ENCODE data around the gene POLR2L. TPM values are rescaled to one million over a fixed set of nuclear protein-coding genes. Genes with fewer than 3 reads are reported as not detected.

POLR2L gene
- total and polyA plus RNA-seq, 2 experiments from 2014 or later = 113 to 804 TPM

DNA sequence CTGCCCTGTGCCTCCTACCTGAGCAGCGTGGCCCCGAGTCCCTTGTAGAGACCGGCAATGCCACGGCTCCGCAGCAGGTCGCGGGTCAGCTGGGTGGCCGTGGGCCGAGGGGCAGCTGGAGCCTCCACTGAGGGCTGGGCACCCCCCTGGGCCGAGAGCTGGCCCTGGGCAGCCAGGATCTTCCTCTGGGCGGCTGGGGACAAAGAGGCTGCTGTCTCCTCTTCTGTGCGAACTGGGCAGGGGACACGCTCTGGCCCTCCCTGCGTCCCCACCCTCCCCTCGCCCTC is 49.9 kb downstream of the POLR2L start:
- H3K27ac ChIP-seq = no peak overlapping the region
- no peaks in the 10 kb centered on the region for H3K9me3 ChIP-seq (ENCODE audit: low read depth)
- H4K20me1 ChIP-seq (ENCODE audit: insufficient read depth) = no peaks in the 10 kb centered on the region
- no peak for DNase-seq
- no peak overlapping the region for H3K9ac ChIP-seq
- no peaks in the 10 kb centered on the region; the same call in 1 of the 2 replicates for H3K36me3 ChIP-seq (ENCODE audit: low read depth)
- TF ChIP-seq EZH2phosphoT487 (IDR thresholded peaks at IDR 0.05; ENCODE audit: insufficient read depth, low read depth) = no peak
- TF ChIP-seq EZH2 (IDR thresholded peaks at IDR 0.05; ENCODE audit: insufficient read depth, poor library complexity, severe bottlenecking) = no peak
- no peak overlapping the region for H3K4me3 ChIP-seq
- H3K27me3 ChIP-seq (replicated peaks; ENCODE audit: insufficient read depth) = no peaks in the 10 kb centered on the region
- H3F3A ChIP-seq (ENCODE audit: insufficient read depth) = peaks cover 8% of the 10 kb centered on the region; the same call in 1 of the 2 replicates
- H3K79me2 ChIP-seq (ENCODE audit: insufficient read depth) = peaks cover 12% of the 10 kb centered on the region
- WGBS, 2 experiments (ENCODE audit: low coverage in 1 of 2, low lambda C conversion rate in 2 of 2, missing lambda C conversion rate in 2 of 2) = 81% methylated on average over 13 of the region's 15 CpGs; no CpG with 5 or more reads in 1 of the 2 experiments
- H3K4me2 ChIP-seq (ENCODE audit: unreplicated experiment) = no peak overlapping the region
- H3K4me1 ChIP-seq (ENCODE audit: insufficient read depth) = peaks cover 6% of the 10 kb centered on the region
- in situ Hi-C loops (cut with MboI) = no loop called here
- H2AFZ ChIP-seq = no peak overlapping the region
- no peaks in the 10 kb centered on the region for H3K9me2 ChIP-seq (ENCODE audit: insufficient read depth)

DNA sequence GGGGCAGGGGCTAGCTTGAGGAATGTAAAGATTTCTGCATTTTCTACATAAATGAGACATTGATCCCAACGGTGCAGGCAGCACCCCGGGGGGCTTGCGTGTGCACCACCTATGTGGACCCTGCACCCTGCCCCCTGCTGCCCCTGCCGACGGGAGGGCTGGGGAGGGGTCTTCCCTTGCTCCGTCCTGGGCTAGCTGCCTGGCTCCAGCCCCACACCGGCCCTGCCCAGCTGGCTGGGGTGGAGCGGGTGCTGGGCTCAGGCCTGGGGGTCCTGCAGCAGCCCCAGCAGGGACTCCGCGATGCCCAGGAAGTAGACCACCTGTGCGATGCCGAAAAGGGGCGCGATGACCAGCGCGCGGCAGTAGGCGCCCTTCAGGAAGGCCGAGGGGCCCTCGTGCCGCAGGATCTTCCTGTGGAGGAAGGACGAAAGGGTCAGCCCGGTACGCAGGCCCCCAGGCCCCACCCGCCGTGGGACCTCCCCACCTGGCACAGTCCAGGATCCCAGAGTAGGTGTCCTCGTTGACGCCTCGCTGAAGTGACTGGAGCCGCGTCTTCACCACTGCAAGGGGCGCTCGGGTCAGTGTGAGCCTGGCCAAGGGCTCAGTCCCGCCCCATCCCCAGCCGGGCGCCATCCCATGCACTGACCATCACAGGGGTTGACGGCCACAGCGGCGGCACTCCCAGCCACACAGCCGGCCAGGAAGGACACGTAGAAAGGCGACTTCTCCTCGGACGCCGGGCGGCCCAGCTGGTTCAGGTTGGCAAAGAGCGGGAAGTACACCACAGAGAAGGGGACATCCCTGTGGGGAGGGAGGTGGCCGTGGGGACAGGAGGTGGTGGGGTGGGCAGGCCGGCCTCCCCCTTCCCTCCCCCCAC is 50.4 kb downstream of the POLR2L start:
- Histone ChIP-seq H3K27ac (no peak overlapping the region), H3K9me2 (ENCODE audit: insufficient read depth) (no peaks in the 10 kb centered on the region), H3F3A (ENCODE audit: insufficient read depth) (peaks cover 8% of the 10 kb centered on the region; the same call in 1 of the 2 replicates), H4K20me1 (ENCODE audit: insufficient read depth) (no peaks in the 10 kb centered on the region), H3K4me2 (ENCODE audit: unreplicated experiment) (no peak overlapping the region), H3K4me1 (ENCODE audit: insufficient read depth) (peaks cover 6% of the 10 kb centered on the region), H3K36me3 (ENCODE audit: low read depth) (no peaks in the 10 kb centered on the region; the same call in 1 of the 2 replicates), H3K9ac (no peak overlapping the region), H3K79me2 (ENCODE audit: insufficient read depth) (peaks cover 12% of the 10 kb centered on the region), H2AFZ (no peak overlapping the region), H3K27me3 (replicated peaks; ENCODE audit: insufficient read depth) (no peaks in the 10 kb centered on the region), H3K9me3 (ENCODE audit: low read depth) (no peaks in the 10 kb centered on the region), H3K4me3 (no peak overlapping the region)
- TF ChIP-seq EZH2 (IDR thresholded peaks at IDR 0.05; ENCODE audit: insufficient read depth, poor library complexity, severe bottlenecking) (no peak), EZH2phosphoT487 (IDR thresholded peaks at IDR 0.05; ENCODE audit: insufficient read depth, low read depth) (no peak)
- in situ Hi-C loops (cut with MboI) = no loop called here
- WGBS, 2 experiments (ENCODE audit: low coverage in 1 of 2, low lambda C conversion rate in 2 of 2, missing lambda C conversion rate in 2 of 2) = 93 to 96% methylated on average over 32 to 42 of the region's 49 CpGs
- DNase-seq = no peak

- 44 to 46% methylated on average over 16 to 18 of the region's 18 CpGs for WGBS, 2 experiments (ENCODE audit: low coverage in 1 of 2, low lambda C conversion rate in 2 of 2, missing lambda C conversion rate in 2 of 2)
- H4K20me1 ChIP-seq (ENCODE audit: insufficient read depth) = no peaks in the 10 kb centered on the region
- in situ Hi-C loops (cut with MboI) = no loop called here
- no peak overlapping the region for H3K27ac ChIP-seq
- no peaks in the 10 kb centered on the region for H3K9me2 ChIP-seq (ENCODE audit: insufficient read depth)
- H3K79me2 ChIP-seq (ENCODE audit: insufficient read depth) = peaks cover 12% of the 10 kb centered on the region
- H3K4me2 ChIP-seq (ENCODE audit: unreplicated experiment) = no peak overlapping the region
- H3K36me3 ChIP-seq (ENCODE audit: low read depth) = no peaks in the 10 kb centered on the region; the same call in 1 of the 2 replicates
- no peaks in the 10 kb centered on the region for H3K9me3 ChIP-seq (ENCODE audit: low read depth)
- no peaks in the 10 kb centered on the region; the same call in 1 of the 2 replicates for H3K4me1 ChIP-seq (ENCODE audit: insufficient read depth)
- H2AFZ ChIP-seq = no peak overlapping the region
- H3K4me3 ChIP-seq = no peak overlapping the region
- peak; percentile 58 for DNase-seq
- no peaks in the 10 kb centered on the region for H3K27me3 ChIP-seq (replicated peaks; ENCODE audit: insufficient read depth)
- no peak overlapping the region for H3K9ac ChIP-seq
- TF ChIP-seq EZH2 (IDR thresholded peaks at IDR 0.05; ENCODE audit: insufficient read depth, poor library complexity, severe bottlenecking) (no peak), EZH2phosphoT487 (IDR thresholded peaks at IDR 0.05; ENCODE audit: insufficient read depth, low read depth) (no peak)
- H3F3A ChIP-seq (ENCODE audit: insufficient read depth) = 0 out of 2 replicates have a peak, but pooled peaks cover 4% of the 10 kb centered on the region
Observed at GRCh38 chr11:790721-791564, 51.4 kb downstream of the POLR2L start.

DNA sequence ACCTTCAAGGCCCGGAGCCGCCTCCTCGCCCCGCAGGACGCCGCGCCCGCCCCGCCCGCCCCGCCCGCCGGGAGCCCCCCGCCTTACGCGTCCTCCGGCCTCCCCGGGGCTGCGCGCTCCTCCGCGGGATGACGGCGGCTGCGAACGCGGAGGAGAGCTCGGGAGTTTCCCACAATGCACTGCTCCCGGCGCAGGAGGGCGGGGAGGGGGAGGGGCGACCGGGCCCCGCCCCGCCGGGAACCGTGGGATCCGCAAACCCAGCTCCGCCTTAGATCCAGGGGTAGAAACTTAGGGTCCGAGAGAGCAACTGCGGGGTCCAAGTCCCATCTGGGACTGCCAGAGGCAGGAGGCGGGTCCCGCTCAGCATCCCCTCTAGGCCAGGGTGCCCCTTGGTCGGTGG is 52.4 kb downstream of the POLR2L start, which contains the start of gene CEND1:
Gene CEND1 (minus strand): TSS at position 148 of the 400 bp plus-strand sequence. CDS start 1,514 bp downstream, outside the sequence.
- TF ChIP-seq EZH2 (IDR thresholded peaks at IDR 0.05; ENCODE audit: insufficient read depth, poor library complexity, severe bottlenecking) (no peak), EZH2phosphoT487 (IDR thresholded peaks at IDR 0.05; ENCODE audit: insufficient read depth, low read depth) (no peak)
- no peaks in the 10 kb centered on the region for H3K9me2 ChIP-seq (ENCODE audit: insufficient read depth)
- peak; percentile 82 for DNase-seq
- H4K20me1 ChIP-seq (ENCODE audit: insufficient read depth) = no peaks in the 10 kb centered on the region
- H3K9me3 ChIP-seq (ENCODE audit: low read depth) = no peaks in the 10 kb centered on the region
- no peak within 1 kb of the TSS for H3K27ac ChIP-seq
- 0 out of 2 replicates have a peak, but pooled peaks cover 4% of the 10 kb centered on the region for H3F3A ChIP-seq (ENCODE audit: insufficient read depth)
- no peak within 1 kb of the TSS for H3K4me2 ChIP-seq (ENCODE audit: unreplicated experiment)
- H3K4me3 ChIP-seq = peak within 1 kb of the TSS; percentile 45; the same call in 1 of the 2 replicates
- 1% methylated on average over 14 to 16 of the region's 44 CpGs for WGBS, 2 experiments (ENCODE audit: low coverage in 1 of 2, low lambda C conversion rate in 2 of 2, missing lambda C conversion rate in 2 of 2)
- 0 out of 2 replicates have a peak within 1 kb of the TSS, but pooled peaks have one; percentile 20 for H3K9ac ChIP-seq
- H3K27me3 ChIP-seq (replicated peaks; ENCODE audit: insufficient read depth) = no peaks in the 10 kb centered on the region
- peaks cover 6% of the 10 kb centered on the region for H3K79me2 ChIP-seq (ENCODE audit: insufficient read depth)
- H2AFZ ChIP-seq = no peak within 1 kb of the TSS
- H3K36me3 ChIP-seq (ENCODE audit: low read depth) = no peaks in the 10 kb centered on the region; the same call in 1 of the 2 replicates
- no peaks in the 10 kb centered on the region for H3K4me1 ChIP-seq (ENCODE audit: insufficient read depth)
- in situ Hi-C loops (cut with MboI) = no loop called here

Small RNA genes within 50 kb of the gene (small RNA-seq; reads per million reads assigned to genes)
- gene SNORA52 (ENCODE audit: low read depth, low replicate concordance) = not detected

Other genes with a start within 250 kb of the POLR2L start
- gene IRF7, start 226.6 kb downstream of the POLR2L start, total RNA-seq (2014; rRNA removed; shearing (Covaris generic)) = 3.7 and 11.8 TPM in 2 replicates
- 4.7 and 5.1 TPM in 2 replicates for gene IRF7, start 226.6 kb downstream of the POLR2L start, polyA plus RNA-seq (2016; fragmentation: Nextera tagmentation; extraction: Ambion mirVana)
- gene CDHR5, start 217.6 kb downstream of the POLR2L start, total RNA-seq (2014; rRNA removed; shearing (Covaris generic)) = not detected in 2 replicates
- not detected in 2 replicates for gene CDHR5, start 217.6 kb downstream of the POLR2L start, polyA plus RNA-seq (2016; fragmentation: Nextera tagmentation; extraction: Ambion mirVana)
- not detected in 2 replicates for gene SCT, start 215.3 kb downstream of the POLR2L start, total RNA-seq (2014; rRNA removed; shearing (Covaris generic))
- not detected in 2 replicates for gene SCT, start 215.3 kb downstream of the POLR2L start, polyA plus RNA-seq (2016; fragmentation: Nextera tagmentation; extraction: Ambion mirVana)
- not detected in 2 replicates for gene DRD4, start 205.3 kb downstream of the POLR2L start, total RNA-seq (2014; rRNA removed; shearing (Covaris generic))
- gene DRD4, start 205.3 kb downstream of the POLR2L start, polyA plus RNA-seq (2016; fragmentation: Nextera tagmentation; extraction: Ambion mirVana) = not detected in 2 replicates
- gene DEAF1, start 147.3 kb downstream of the POLR2L start, total RNA-seq (2014; rRNA removed; shearing (Covaris generic)) = 31.6 and 38.5 TPM in 2 replicates
- gene DEAF1, start 147.3 kb downstream of the POLR2L start, polyA plus RNA-seq (2016; fragmentation: Nextera tagmentation; extraction: Ambion mirVana) = 31.7 and 35.0 TPM in 2 replicates
- gene TMEM80, start 146.7 kb downstream of the POLR2L start, total RNA-seq (2014; rRNA removed; shearing (Covaris generic)) = 27.0 and 37.3 TPM in 2 replicates
- gene TMEM80, start 146.7 kb downstream of the POLR2L start, polyA plus RNA-seq (2016; fragmentation: Nextera tagmentation; extraction: Ambion mirVana) = 47.9 and 50.1 TPM in 2 replicates
- 58.3 and 59.7 TPM in 2 replicates for gene EPS8L2, start 136.3 kb downstream of the POLR2L start, total RNA-seq (2014; rRNA removed; shearing (Covaris generic))
- gene EPS8L2, start 136.3 kb downstream of the POLR2L start, polyA plus RNA-seq (2016; fragmentation: Nextera tagmentation; extraction: Ambion mirVana) = 46.4 and 48.2 TPM in 2 replicates
- 185 and 216 TPM in 2 replicates for gene TALDO1, start 95.1 kb downstream of the POLR2L start, total RNA-seq (2014; rRNA removed; shearing (Covaris generic))
- gene TALDO1, start 95.1 kb downstream of the POLR2L start, polyA plus RNA-seq (2016; fragmentation: Nextera tagmentation; extraction: Ambion mirVana) = 313 and 318 TPM in 2 replicates
- 38.3 and 45.0 TPM in 2 replicates for gene GATD1, start 65.0 kb downstream of the POLR2L start, total RNA-seq (2014; rRNA removed; shearing (Covaris generic))
- 27.0 and 27.4 TPM in 2 replicates for gene GATD1, start 65.0 kb downstream of the POLR2L start, polyA plus RNA-seq (2016; fragmentation: Nextera tagmentation; extraction: Ambion mirVana)
- 2.1 and 2.8 TPM in 2 replicates for gene CEND1, start 52.4 kb downstream of the POLR2L start, total RNA-seq (2014; rRNA removed; shearing (Covaris generic))
- 3.4 and 3.9 TPM in 2 replicates for gene CEND1, start 52.4 kb downstream of the POLR2L start, polyA plus RNA-seq (2016; fragmentation: Nextera tagmentation; extraction: Ambion mirVana)
- 10.5 and 13.9 TPM in 2 replicates for gene SLC25A22, start 44.2 kb downstream of the POLR2L start, total RNA-seq (2014; rRNA removed; shearing (Covaris generic))
- 18.7 and 19.4 TPM in 2 replicates for gene SLC25A22, start 44.2 kb downstream of the POLR2L start, polyA plus RNA-seq (2016; fragmentation: Nextera tagmentation; extraction: Ambion mirVana)
- 4.2 and 6.4 TPM in 2 replicates for gene PIDD1, start 37.3 kb downstream of the POLR2L start, total RNA-seq (2014; rRNA removed; shearing (Covaris generic))
- gene PIDD1, start 37.3 kb downstream of the POLR2L start, polyA plus RNA-seq (2016; fragmentation: Nextera tagmentation; extraction: Ambion mirVana) = 7.3 and 8.5 TPM in 2 replicates
- 162 and 263 TPM in 2 replicates for gene RPLP2, start 32.6 kb downstream of the POLR2L start, total RNA-seq (2014; rRNA removed; shearing (Covaris generic))
- 726 and 744 TPM in 2 replicates for gene RPLP2, start 32.6 kb downstream of the POLR2L start, polyA plus RNA-seq (2016; fragmentation: Nextera tagmentation; extraction: Ambion mirVana)
- gene PNPLA2, start 23.6 kb downstream of the POLR2L start, total RNA-seq (2014; rRNA removed; shearing (Covaris generic)) = 35.2 and 38.7 TPM in 2 replicates
- gene PNPLA2, start 23.6 kb downstream of the POLR2L start, polyA plus RNA-seq (2016; fragmentation: Nextera tagmentation; extraction: Ambion mirVana) = 87.6 and 98.1 TPM in 2 replicates
- 0.38 and 2.3 TPM in 2 replicates for gene CRACR2B, start 14.6 kb downstream of the POLR2L start, total RNA-seq (2014; rRNA removed; shearing (Covaris generic))
- 1.2 and 2.0 TPM in 2 replicates for gene CRACR2B, start 14.6 kb downstream of the POLR2L start, polyA plus RNA-seq (2016; fragmentation: Nextera tagmentation; extraction: Ambion mirVana)
- 1,651 and 1,751 TPM in 2 replicates for gene CD151, start 9.6 kb downstream of the POLR2L start, total RNA-seq (2014; rRNA removed; shearing (Covaris generic))
- gene CD151, start 9.6 kb downstream of the POLR2L start, polyA plus RNA-seq (2016; fragmentation: Nextera tagmentation; extraction: Ambion mirVana) = 796 and 807 TPM in 2 replicates
- 340 and 393 TPM in 2 replicates for gene TSPAN4, start 323 bp upstream of the POLR2L start, total RNA-seq (2014; rRNA removed; shearing (Covaris generic))
- gene TSPAN4, start 323 bp upstream of the POLR2L start, polyA plus RNA-seq (2016; fragmentation: Nextera tagmentation; extraction: Ambion mirVana) = 343 and 344 TPM in 2 replicates
- 72.3 and 91.9 TPM in 2 replicates for gene CHID1, start 68.3 kb upstream of the POLR2L start, total RNA-seq (2014; rRNA removed; shearing (Covaris generic))
- 202 and 215 TPM in 2 replicates for gene CHID1, start 68.3 kb upstream of the POLR2L start, polyA plus RNA-seq (2016; fragmentation: Nextera tagmentation; extraction: Ambion mirVana)
- gene AP2A2, start 83.3 kb upstream of the POLR2L start, total RNA-seq (2014; rRNA removed; shearing (Covaris generic)) = 32.2 and 38.3 TPM in 2 replicates
- 27.5 and 31.1 TPM in 2 replicates for gene AP2A2, start 83.3 kb upstream of the POLR2L start, polyA plus RNA-seq (2016; fragmentation: Nextera tagmentation; extraction: Ambion mirVana)
- not detected in 2 replicates for gene MUC6, start 194.2 kb upstream of the POLR2L start, total RNA-seq (2014; rRNA removed; shearing (Covaris generic))
- gene MUC6, start 194.2 kb upstream of the POLR2L start, polyA plus RNA-seq (2016; fragmentation: Nextera tagmentation; extraction: Ambion mirVana) = not detected in 2 replicates
- not detected in 2 replicates for gene MUC2, start 232.3 kb upstream of the POLR2L start, total RNA-seq (2014; rRNA removed; shearing (Covaris generic))
- not detected in 2 replicates for gene MUC2, start 232.3 kb upstream of the POLR2L start, polyA plus RNA-seq (2016; fragmentation: Nextera tagmentation; extraction: Ambion mirVana)

Data from GM23248 (cell line).